Activated CD4-positive, alpha-beta T cell treated with anti-CD3 and anti-CD28 coated beads, Interleukin-2, amount 10 ng/mL, durations not matched to agents 24 days and 14 days (primary cell): ENCODE results near the gene STX8. TPM values are rescaled to one million over a fixed set of nuclear protein-coding genes. Genes with fewer than 3 reads are reported as not detected.

Experiments used
- DNase-seq: peaks from one replicate; pipeline ENCODE4 v3.0.0; 2022
- H3K27ac Mint-ChIP-seq: one replicate; pipeline ENCODE4 v1.8.0; 2022; ENCODE audit warnings: mild to moderate bottlenecking, mixed read lengths
- H3K27me3 Mint-ChIP-seq: one replicate; pipeline ENCODE4 v1.8.0; 2022; ENCODE audit warnings: mixed read lengths
- H3K36me3 Mint-ChIP-seq: one replicate; pipeline ENCODE4 v1.8.0; 2022; ENCODE audit warnings: low read depth, mild to moderate bottlenecking, mixed read lengths
- H3K4me1 Mint-ChIP-seq: one replicate; pipeline ENCODE4 v1.8.0; 2021; ENCODE audit warnings: mixed read lengths
- H3K4me3 Mint-ChIP-seq: one replicate; pipeline ENCODE4 v1.8.0; 2022; ENCODE audit warnings: mild to moderate bottlenecking, moderate library complexity, mixed read lengths
- H3K9me3 Mint-ChIP-seq: one replicate; pipeline ENCODE4 v1.8.0; 2021; ENCODE audit warnings: mixed read lengths
- intact Hi-C: fragments of 100-400 bp; cut with micrococcal nuclease; formaldehyde crosslinking; loops from one replicate; pipeline ENCODE4 v1.15.1; 2023
- total RNA-seq: library from RNA; stranded (reverse); gene quantifications from 2 replicates; pipeline ENCODE4 v1.2.3, GENCODE V29; 2022

STX8 gene
- total RNA-seq, 1 donor from 2014 or later, result 45.9 TPM

- no peaks in the 10 kb centered on the region for H3K27me3 Mint-ChIP-seq
- intact Hi-C loops, result no loop called here
- no peaks in the 10 kb centered on the region for H3K4me1 Mint-ChIP-seq
Measured at GRCh38 chr17:9203771-9204425, 371.7 kb downstream of the STX8 start.

GRCh38 chr17:9202532-9202931, 373.1 kb downstream of the STX8 start:
- no peak for DNase-seq

More at GRCh38 chr17:9203771-9204425, 371.7 kb downstream of the STX8 start:
- no peak for DNase-seq
- Mint-ChIP-seq H3K36me3 (no peaks in the 10 kb centered on the region), H3K9me3 (peaks cover 5% of the 10 kb centered on the region), H3K4me3 (no peak overlapping the region), H3K27ac (no peak overlapping the region)

GRCh38 chr17:9200699-9201359, 374.8 kb downstream of the STX8 start:
- H3K27me3 Mint-ChIP-seq, result no peaks in the 10 kb centered on the region
- H3K4me1 Mint-ChIP-seq, result no peaks in the 10 kb centered on the region
- no peak overlapping the region for H3K4me3 Mint-ChIP-seq
- H3K36me3 Mint-ChIP-seq, result no peaks in the 10 kb centered on the region
- DNase-seq, result no peak
- H3K27ac Mint-ChIP-seq, result no peak overlapping the region
- intact Hi-C loops, result no loop called here
- peaks cover 5% of the 10 kb centered on the region for H3K9me3 Mint-ChIP-seq

More at GRCh38 chr17:9202532-9202931, 373.1 kb downstream of the STX8 start:
- intact Hi-C loops, result no loop called here
- Mint-ChIP-seq H3K36me3 (no peaks in the 10 kb centered on the region), H3K27me3 (no peaks in the 10 kb centered on the region), H3K4me1 (no peaks in the 10 kb centered on the region), H3K4me3 (no peak overlapping the region), H3K9me3 (peaks cover 5% of the 10 kb centered on the region), H3K27ac (no peak overlapping the region)

Other genes starting within 250 kb of the STX8 start
- gene CFAP52, start 822 bp upstream of the STX8 start, total RNA-seq, result not detected in 2 replicates
- 0.05 TPM in 1 of 2 replicates, not detected in the other for gene USP43, start 69.7 kb upstream of the STX8 start, total RNA-seq
- not detected in 2 replicates for gene DHRS7C, start 215.8 kb upstream of the STX8 start, total RNA-seq
- not detected in 2 replicates for gene GSG1L2, start 246.3 kb upstream of the STX8 start, total RNA-seq